K562 (cell line): ENCODE measurements around the gene DTNA. TPM values are rescaled to one million over a fixed set of nuclear protein-coding genes. Genes with fewer than 3 reads are reported as not detected.

Source experiments
- ATAC-seq: fragments of 200-7000 bp; cut with Tn5 transposase; 3 replicates; pipeline ENCODE4 v1.9.1; 2020; ENCODE audit warnings: moderate library complexity
- BruUV-seq: library from RNA; stranded (reverse); fragments of 400-500 nt; replicated peaks from 2 replicates; lab custom pipeline; 2021; lab: Mats Ljungman, UMichigan
- CTCF ChIA-PET: fragments of 300-600 bp; formaldehyde crosslinking; extraction: SDS; loops from one replicate; lab custom pipeline; 2021; ENCODE audit warnings: low intra/inter-chr PET ratio; lab: Yijun Ruan, JAX
- POLR2A ChIA-PET: fragments of 300-600, 350-650 bp; sonication (Branson Sonifier 250); formaldehyde crosslinking; extraction: SDS; loops from one replicate; lab custom pipeline; 2021; ENCODE audit warnings: antibody characterized with exemption, inconsistent platforms; lab: Yijun Ruan, JAX
- DNase-seq, 4 experiments: peaks; one replicate each; pipeline versions ENCODE4 v3.0.0 to v3.0.0-alpha.2; 2011 to 2018; ENCODE audit warnings: low spot score in 3 of 4, mixed read lengths in 3 of 4; ENCODE audit errors: extremely low read depth in 1 of 4
- FAIRE-seq: peaks from 2 replicates; lab custom pipeline; 2011; peaks lifted over from hg19 to GRCh38; lab: Jason Lieb, UNC
- H2AFZ ChIP-seq: 2 replicates; pipeline ENCODE4 v1.6.0; 2011; ENCODE audit warnings: low read depth, low read length, control low read depth, inconsistent platforms
- H3K27ac ChIP-seq: fragments of 200-600 bp; 3 replicates; pipeline ENCODE4 v1.8.0; 2011; ENCODE audit warnings: low read depth, mild to moderate bottlenecking, control low read depth, inconsistent platforms, low read length, moderate library complexity, mixed read lengths; ENCODE audit errors: extremely low read depth
- H3K27me3 ChIP-seq, 2 experiments: fragments of 300-600 bp in 1 of 2; 2 replicates in 1 of 2; 3 replicates in 1 of 2; pipeline versions ENCODE4 v1.6.0 to v1.8.0; 2011; ENCODE audit warnings: inconsistent platforms in 2 of 2, low read length in 2 of 2, mild to moderate bottlenecking in 1 of 2, mixed read lengths in 1 of 2, moderate library complexity in 1 of 2; ENCODE audit not compliant: control insufficient read depth in 2 of 2, insufficient read depth in 2 of 2
- H3K36me3 ChIP-seq: fragments of 300-600 bp; 3 replicates; pipeline ENCODE4 v1.8.0; 2011; ENCODE audit warnings: mild to moderate bottlenecking, low read length, inconsistent platforms; ENCODE audit not compliant: control insufficient read depth, insufficient read depth
- H3K4me1 ChIP-seq, 2 experiments: fragments of 200-600 bp in 1 of 2; replicated peaks in 1 of 2; 2 replicates in 1 of 2; 3 replicates in 1 of 2; pipeline versions ENCODE4 v1.5.1 to v1.8.0; 2011; ENCODE audit warnings: inconsistent platforms in 2 of 2, low read length in 2 of 2, mild to moderate bottlenecking in 1 of 2, mixed read lengths in 1 of 2, moderate library complexity in 1 of 2; ENCODE audit not compliant: control insufficient read depth in 2 of 2, insufficient read depth in 2 of 2
- H3K4me2 ChIP-seq: 2 replicates; pipeline ENCODE4 v1.6.1; 2011; ENCODE audit warnings: low read length, control low read depth, inconsistent platforms, mixed read lengths; ENCODE audit not compliant: insufficient read depth
- H3K4me3 ChIP-seq: fragments of 200-600 bp; sonication (generic), shearing (Covaris generic); 2 replicates; pipeline ENCODE4 v1.5.1; 2016; ENCODE audit warnings: control low read depth, inconsistent platforms
- H3K79me2 ChIP-seq: fragments of 200-600 bp; 3 replicates; pipeline ENCODE4 v1.8.0; 2011; ENCODE audit warnings: low read length, inconsistent platforms; ENCODE audit not compliant: control insufficient read depth, insufficient read depth
- H3K9ac ChIP-seq, 2 experiments: 2 replicates each; pipeline versions ENCODE4 v1.6.0 to v1.6.1; 2011; ENCODE audit warnings: low read depth in 2 of 2, low read length in 2 of 2, control low read depth in 1 of 2, inconsistent platforms in 1 of 2, mild to moderate bottlenecking in 1 of 2, mixed read lengths in 1 of 2; ENCODE audit not compliant: insufficient read depth in 1 of 2
- H3K9me1 ChIP-seq: one replicate; pipeline ENCODE4 v1.6.0; 2011; ENCODE audit warnings: inconsistent platforms, mild to moderate bottlenecking, low read length, moderate library complexity; ENCODE audit not compliant: control insufficient read depth, insufficient read depth
- H3K9me3 ChIP-seq: replicated peaks from 2 replicates; pipeline ENCODE4 v1.5.1; 2011; ENCODE audit warnings: low read depth, low read length, inconsistent platforms; ENCODE audit not compliant: control insufficient read depth, insufficient read depth
- H4K20me1 ChIP-seq: replicated peaks from 2 replicates; pipeline ENCODE4 v1.6.1; 2011; ENCODE audit warnings: low read length, inconsistent platforms, mixed read lengths; ENCODE audit not compliant: control insufficient read depth, insufficient read depth
- BRF2 ChIP-seq: IDR thresholded peaks from 3 replicates; pipeline ENCODE4 v1.6.1; 2011; ENCODE audit warnings: borderline replicate concordance, mild to moderate bottlenecking; ENCODE audit not compliant: insufficient read length, insufficient read depth
- CTCF ChIP-seq, 3 experiments: IDR thresholded peaks in 2 of 3; conservative IDR thresholded peaks in 1 of 3; 2 replicates each; pipeline ENCODE4 v1.5.1; 2011 to 2012; ENCODE audit warnings: low read length in 3 of 3, mild to moderate bottlenecking in 3 of 3, control low read depth in 2 of 3, improper control_type of control experiment in 1 of 3, inconsistent platforms in 1 of 3, low read depth in 1 of 3, mixed read lengths in 1 of 3, moderate library complexity in 1 of 3; ENCODE audit not compliant: insufficient read depth in 2 of 3
- PKNOX1 ChIP-seq: fragments of 450-650 bp; IDR thresholded peaks from 2 replicates; pipeline ENCODE4 v1.6.1; 2016
- POU5F1 ChIP-seq: fragments of 150-350 bp; IDR thresholded peaks from 2 replicates; pipeline ENCODE4 v1.6.1; 2014; ENCODE audit warnings: borderline replicate concordance, low read length, low read depth, mild to moderate bottlenecking; ENCODE audit not compliant: partially characterized antibody
- RAD21 ChIP-seq, 2 experiments: fragments of 250-450 bp in 1 of 2; fragments of 450-650 bp in 1 of 2; sonication (Bioruptor Pico) in 1 of 2; formaldehyde crosslinking in 1 of 2; IDR thresholded peaks in 1 of 2; conservative IDR thresholded peaks in 1 of 2; 2 replicates each; pipeline versions ENCODE4 v1.4.0 to v1.8.0; 2020 to 2022; ENCODE audit warnings: mild to moderate bottlenecking in 2 of 2, moderate library complexity in 1 of 2
- SAFB ChIP-seq: fragments of 200-400 bp; formaldehyde crosslinking; IDR thresholded peaks from 2 replicates; pipeline ENCODE4 v1.6.1; 2017; ENCODE audit warnings: low read depth, low read length, borderline replicate concordance
- SMAD4 ChIP-seq: fragments of 250-450 bp; sonication (Bioruptor Pico); conservative IDR thresholded peaks from 2 replicates; pipeline ENCODE4 v1.8.0; 2021; ENCODE audit warnings: inconsistent platforms, mild to moderate bottlenecking, moderate library complexity
- THAP12 ChIP-seq: fragments of 250-450 bp; sonication (Bioruptor Pico); IDR thresholded peaks from 2 replicates; pipeline ENCODE4 v1.9.0; 2021; ENCODE audit warnings: mild to moderate bottlenecking, inconsistent platforms
- ZFX ChIP-seq: sonication (generic); formaldehyde crosslinking; IDR thresholded peaks from 2 replicates; pipeline ENCODE4 v1.8.0; 2022; ENCODE audit warnings: mild to moderate bottlenecking, missing genetic modification reagents, moderate library complexity
- ZNF511 ChIP-seq: sonication (generic); formaldehyde crosslinking; IDR thresholded peaks from 2 replicates; pipeline ENCODE4 v1.8.0; 2022; ENCODE audit warnings: mild to moderate bottlenecking, missing genetic modification reagents
- WGBS: fragments of 100-300 bp; shearing (Covaris generic); methylation state at CpG from one replicate; pipeline ENCODE4 v1.1.6; 2016; ENCODE audit warnings: low coverage, mixed read lengths; ENCODE audit not compliant: insufficient coverage; ENCODE audit errors: missing lambda C conversion rate; 5-methylcytosine and 5-hydroxymethylcytosine counted together
- in situ Hi-C: fragments of 300-500 bp; cut with MboI; formaldehyde crosslinking; loops from 4 replicates; pipeline ENCODE4 v1.15.0; 2018; ENCODE audit warnings: inconsistent platforms, mixed read lengths
- intact Hi-C: fragments of 100-400 bp; cut with micrococcal nuclease; formaldehyde crosslinking; loops from 2 replicates; pipeline ENCODE4 v1.14.2; 2022
- polyA plus RNA-seq, 8 experiments: library from polyadenylated mRNA; depleted of rRNA in 4 of 8; stranded (reverse) in 5 of 8; unstranded in 3 of 8; fragments of >200 nt; fragmentation: Nextera tagmentation in 2 of 8; fragmentation: Illumina TruSeq in 1 of 8; extraction: Ambion mirVana in 2 of 8; extraction: Trizol in 1 of 8; gene quantifications; 2 replicates each; pipeline versions ENCODE4 v1.2.1 to v1.2.3, GENCODE V29; 2011 to 2014; ENCODE audit warnings: inconsistent platforms in 1 of 8, missing spikeins in 1 of 8
- total RNA-seq, 7 experiments: library from RNA; depleted of rRNA in 6 of 7; stranded (reverse); fragments of >200 nt in 6 of 7; fragmentation: Illumina TruSeq in 2 of 7; extraction: Trizol in 2 of 7; gene quantifications; 2 replicates each; pipeline versions ENCODE4 v1.2.1 to v1.2.3, GENCODE V29; 2011 to 2021; ENCODE audit warnings: low replicate concordance in 1 of 7

DTNA gene
- total and polyA plus RNA-seq, 9 of the 15 experiments (the other 6 are each of a cell fraction or from before 2014, with no cell fraction given), result 0.07 to 2.4 (median 0.22) TPM; not detected in 2

GRCh38 chr18:34720220-34720619 is 10.1 kb downstream of the DTNA start:
- H3K36me3 ChIP-seq, result no peaks in the 10 kb centered on the region
- H3K4me1 ChIP-seq, result no peaks in the 10 kb centered on the region
- H2AFZ ChIP-seq, result no peak overlapping the region
- ChIA-PET POLR2A (no interaction called here), CTCF (no interaction called here)
- DNase-seq, result no peak
- H3K9ac ChIP-seq, result no peak overlapping the region
- intact Hi-C loops (loop anchor here (10.0 kb wide), 1 partner anchor 65 kb away; no protein-coding TSS in a partner anchor), in situ Hi-C loops (no loop called here)
- H3K27ac ChIP-seq, result no peak overlapping the region
- no peaks in the 10 kb centered on the region for H3K9me1 ChIP-seq
- H3K4me2 ChIP-seq, result no peak overlapping the region
- 0% methylated on average over 1 of the region's 1 CpG for WGBS
- H3K79me2 ChIP-seq, result no peaks in the 10 kb centered on the region
- H3K9me3 ChIP-seq, result no peaks in the 10 kb centered on the region
- FAIRE-seq, result no peak
- H4K20me1 ChIP-seq, result no peaks in the 10 kb centered on the region
- H3K27me3 ChIP-seq, result no peaks in the 10 kb centered on the region
- BruUV-seq, result no TSS peak
- H3K4me3 ChIP-seq, result no peak overlapping the region
- ATAC-seq, result no peak
- TF ChIP-seq BRF2 (no peak), CTCF (IDR thresholded peaks at IDR 0.05 in 2 of 3, conservative IDR thresholded peaks at IDR 0.05 in 1 of 3; ENCODE audit: insufficient read depth in 2 of 3, low read depth in 1 of 3, low read length in 3 of 3) (no peak), SMAD4 (CRISPR knock-in tag) (no peak), RAD21 (CRISPR knock-in tag; conservative IDR thresholded peaks at IDR 0.05 in 1 of 2, IDR thresholded peaks at IDR 0.05 in 1 of 2) (no peak), ZNF511 (CRISPR knock-in tag) (no peak), POU5F1 (no peak), PKNOX1 (no peak), SAFB (no peak), ZFX (no peak), THAP12 (CRISPR knock-in tag) (no peak)
